Stimulated activated naive B cell treated with anti-CD40 and anti-IgM and Interleukin-4, amounts not matched to agents 10 μg/mL and 1 μg/mL and 100 μg/mL, for 72 hours (primary cell): ENCODE measurements around the gene UBE2QL1.

ENCODE experiments used
- ATAC-seq, 2 donors: fragments of 150-1000 bp; cut with Tn5 transposase; replicated peaks; 2 replicates each; pipeline ENCODE4 v1.10.0; 2021; ENCODE audit warnings: moderate library complexity in 1 of 2
- DNase-seq: peaks from one replicate; pipeline ENCODE4 v3.0.0; 2021
- H3K27ac Mint-ChIP-seq: one replicate; pipeline ENCODE4 v1.8.0; 2022; ENCODE audit warnings: mild to moderate bottlenecking, mixed read lengths
- H3K27me3 Mint-ChIP-seq, 2 donors: one replicate each; pipeline ENCODE4 v1.8.0; 2022; ENCODE audit warnings: mixed read lengths in 2 of 2
- H3K36me3 Mint-ChIP-seq, 2 donors: one replicate each; pipeline ENCODE4 v1.8.0; 2022; ENCODE audit warnings: mixed read lengths in 2 of 2, mild to moderate bottlenecking in 1 of 2
- H3K4me1 Mint-ChIP-seq, 2 donors: one replicate each; pipeline ENCODE4 v1.8.0; 2022; ENCODE audit warnings: mixed read lengths in 2 of 2, mild to moderate bottlenecking in 1 of 2
- H3K4me3 Mint-ChIP-seq, 2 donors: one replicate each; pipeline ENCODE4 v1.8.0; 2022; ENCODE audit warnings: mild to moderate bottlenecking in 2 of 2, mixed read lengths in 2 of 2, moderate library complexity in 1 of 2
- H3K9me3 Mint-ChIP-seq, 2 donors: one replicate each; pipeline ENCODE4 v1.8.0; 2022; ENCODE audit warnings: mixed read lengths in 2 of 2, mild to moderate bottlenecking in 1 of 2

Gene UBE2QL1, protein sequence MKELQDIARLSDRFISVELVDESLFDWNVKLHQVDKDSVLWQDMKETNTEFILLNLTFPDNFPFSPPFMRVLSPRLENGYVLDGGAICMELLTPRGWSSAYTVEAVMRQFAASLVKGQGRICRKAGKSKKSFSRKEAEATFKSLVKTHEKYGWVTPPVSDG

GRCh38 chr5:6448622-6449464 lies at the start of gene UBE2QL1:
Gene UBE2QL1 (plus strand): TSS chr5:6448859. CDS start chr5:6448894, 35 bp downstream.
- DNase-seq (peak; percentile 2), ATAC-seq (peak; percentile 38 to 46)
- peaks cover 11 to 12% of the 10 kb centered on the region in 2 donors for H3K4me1 Mint-ChIP-seq
- peak within 1 kb of the TSS; percentile 10 for H3K27ac Mint-ChIP-seq
- H3K36me3 Mint-ChIP-seq: no peaks in the 10 kb centered on the region
- H3K9me3 Mint-ChIP-seq: no peaks in the 10 kb centered on the region
- peak within 1 kb of the TSS; percentile 76 to 77 for H3K4me3 Mint-ChIP-seq
- peaks cover 20 to 34% of the 10 kb centered on the region in 2 donors for H3K27me3 Mint-ChIP-seq

GRCh38 chr5:6399980-6400910 lies 48.4 kb upstream of the UBE2QL1 start:
- Mint-ChIP-seq H3K4me3 (no peak overlapping the region), H3K9me3 (no peaks in the 10 kb centered on the region), H3K27me3 (peaks cover 31 to 39% of the 10 kb centered on the region in 2 donors), H3K27ac (no peak overlapping the region), H3K4me1 (no peaks in the 10 kb centered on the region), H3K36me3 (no peaks in the 10 kb centered on the region)
- ATAC-seq (no peak), DNase-seq (no peak)

- peaks cover 29 to 37% of the 10 kb centered on the region in 2 donors for H3K27me3 Mint-ChIP-seq
- H3K36me3 Mint-ChIP-seq: no peaks in the 10 kb centered on the region
- ATAC-seq (no peak), DNase-seq (no peak)
- H3K27ac Mint-ChIP-seq: no peak overlapping the region
- H3K9me3 Mint-ChIP-seq: no peaks in the 10 kb centered on the region
- H3K4me1 Mint-ChIP-seq: no peaks in the 10 kb centered on the region
- H3K4me3 Mint-ChIP-seq: no peak overlapping the region
These were observed 47.2 kb upstream of the UBE2QL1 start for GRCh38 chr5:6401410-6401809.

DNA sequence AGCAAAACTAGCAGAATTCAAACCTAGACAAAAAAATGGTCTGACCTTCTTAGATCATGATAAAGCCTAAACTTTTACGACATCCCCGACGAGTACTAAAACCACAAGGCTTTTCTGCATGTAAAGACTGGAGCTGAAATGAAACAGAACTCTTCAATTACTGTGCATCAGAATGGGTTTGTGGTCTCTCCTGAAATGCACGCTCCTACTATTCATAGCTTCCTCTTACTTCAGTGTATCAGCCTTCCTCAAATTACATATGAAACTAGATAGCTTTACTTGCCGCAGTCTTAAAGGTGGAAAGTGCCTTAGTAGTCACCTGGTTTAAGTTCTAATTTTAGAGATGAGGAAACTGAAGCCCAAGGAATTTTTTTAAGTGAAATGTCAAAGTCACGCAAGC lies 45.7 kb upstream of the UBE2QL1 start:
- H3K27ac Mint-ChIP-seq: no peak overlapping the region
- H3K4me1 Mint-ChIP-seq: no peaks in the 10 kb centered on the region
- H3K4me3 Mint-ChIP-seq: no peak overlapping the region
- no peaks in the 10 kb centered on the region for H3K36me3 Mint-ChIP-seq
- no peak for DNase-seq
- peak; percentile 43 to 45 for ATAC-seq
- H3K9me3 Mint-ChIP-seq: no peaks in the 10 kb centered on the region
- peaks cover 27 to 44% of the 10 kb centered on the region in 2 donors for H3K27me3 Mint-ChIP-seq

GRCh38 chr5:6403416-6403815 lies 45.2 kb upstream of the UBE2QL1 start:
- H3K4me3 Mint-ChIP-seq: no peak overlapping the region
- H3K4me1 Mint-ChIP-seq: no peaks in the 10 kb centered on the region
- no peaks in the 10 kb centered on the region for H3K9me3 Mint-ChIP-seq
- no peak overlapping the region for H3K27ac Mint-ChIP-seq
- H3K36me3 Mint-ChIP-seq: no peaks in the 10 kb centered on the region
- ATAC-seq (no peak), DNase-seq (no peak)
- peaks cover 27 to 48% of the 10 kb centered on the region in 2 donors for H3K27me3 Mint-ChIP-seq

- ATAC-seq (no peak), DNase-seq (no peak)
- H3K4me1 Mint-ChIP-seq: no peaks in the 10 kb centered on the region
- H3K36me3 Mint-ChIP-seq: no peaks in the 10 kb centered on the region
- H3K27me3 Mint-ChIP-seq: peaks cover 27 to 55% of the 10 kb centered on the region in 2 donors
- H3K27ac Mint-ChIP-seq: no peak overlapping the region
- no peak overlapping the region for H3K4me3 Mint-ChIP-seq
- no peaks in the 10 kb centered on the region for H3K9me3 Mint-ChIP-seq
These were observed 44.5 kb upstream of the UBE2QL1 start for GRCh38 chr5:6404129-6404528.

GRCh38 chr5:6405591-6405990 lies 43.1 kb upstream of the UBE2QL1 start:
- no peak for DNase-seq

GRCh38 chr5:6407558-6408259 lies 41.0 kb upstream of the UBE2QL1 start:
- no peaks in the 10 kb centered on the region for H3K9me3 Mint-ChIP-seq
- ATAC-seq: no peak
- no peak for DNase-seq
- peaks cover 10 to 48% of the 10 kb centered on the region in 2 donors for H3K27me3 Mint-ChIP-seq
- H3K27ac Mint-ChIP-seq: no peak overlapping the region
- H3K4me1 Mint-ChIP-seq: no peaks in the 10 kb centered on the region
- no peaks in the 10 kb centered on the region for H3K36me3 Mint-ChIP-seq
- no peak overlapping the region for H3K4me3 Mint-ChIP-seq

More at GRCh38 chr5:6405591-6405990, 43.1 kb upstream of the UBE2QL1 start:
- Mint-ChIP-seq H3K9me3 (no peaks in the 10 kb centered on the region), H3K4me1 (no peaks in the 10 kb centered on the region), H3K27ac (no peak overlapping the region), H3K36me3 (no peaks in the 10 kb centered on the region), H3K27me3 (peaks cover 19 to 55% of the 10 kb centered on the region in 2 donors), H3K4me3 (no peak overlapping the region)
- no peak for ATAC-seq

- Mint-ChIP-seq H3K27ac (no peak overlapping the region), H3K9me3 (no peaks in the 10 kb centered on the region), H3K4me3 (no peak overlapping the region), H3K36me3 (no peaks in the 10 kb centered on the region), H3K4me1 (no peaks in the 10 kb centered on the region), H3K27me3 (peaks cover 6 to 42% of the 10 kb centered on the region in 2 donors)
- DNase-seq (no peak), ATAC-seq (no peak)
These were observed 40.4 kb upstream of the UBE2QL1 start for GRCh38 chr5:6408260-6408596.

- Mint-ChIP-seq H3K9me3 (no peaks in the 10 kb centered on the region), H3K4me1 (no peaks in the 10 kb centered on the region), H3K4me3 (no peak overlapping the region), H3K36me3 (no peaks in the 10 kb centered on the region), H3K27ac (no peak overlapping the region), H3K27me3 (peaks cover 4 to 39% of the 10 kb centered on the region in 2 donors)
- no peak for DNase-seq
- ATAC-seq: no peak
These were observed 39.8 kb upstream of the UBE2QL1 start for GRCh38 chr5:6408627-6409446.

GRCh38 chr5:6410421-6410820 lies 38.2 kb upstream of the UBE2QL1 start:
- Mint-ChIP-seq H3K27me3 (peaks cover 4 to 36% of the 10 kb centered on the region in 2 donors), H3K4me3 (no peak overlapping the region), H3K9me3 (no peaks in the 10 kb centered on the region), H3K27ac (no peak overlapping the region), H3K4me1 (no peaks in the 10 kb centered on the region), H3K36me3 (no peaks in the 10 kb centered on the region)
- ATAC-seq (no peak), DNase-seq (no peak)

GRCh38 chr5:6411141-6411540 lies 37.5 kb upstream of the UBE2QL1 start:
- ATAC-seq: no peak
- H3K4me3 Mint-ChIP-seq: no peak overlapping the region
- DNase-seq: no peak
- H3K9me3 Mint-ChIP-seq: no peaks in the 10 kb centered on the region
- H3K36me3 Mint-ChIP-seq: no peaks in the 10 kb centered on the region
- no peaks in the 10 kb centered on the region for H3K4me1 Mint-ChIP-seq
- peaks cover 4 to 29% of the 10 kb centered on the region in 2 donors for H3K27me3 Mint-ChIP-seq
- H3K27ac Mint-ChIP-seq: peak overlapping the region; percentile 51

- Mint-ChIP-seq H3K4me3 (no peak overlapping the region), H3K27me3 (peaks cover 4 to 16% of the 10 kb centered on the region in 2 donors), H3K36me3 (no peaks in the 10 kb centered on the region), H3K9me3 (no peaks in the 10 kb centered on the region), H3K27ac (no peak overlapping the region), H3K4me1 (no peaks in the 10 kb centered on the region)
- ATAC-seq (no peak), DNase-seq (no peak)
These were observed 35.8 kb upstream of the UBE2QL1 start for GRCh38 chr5:6412811-6413210.
